B cell (primary cell): Measurements from ENCODE around the gene TMEM147. TPM values are rescaled to one million over a fixed set of nuclear protein-coding genes. Genes with fewer than 3 reads are reported as not detected.

Experiments used
- ATAC-seq: fragments of 200-7000 bp; cut with Tn5 transposase; one replicate; pipeline ENCODE4 v1.10.0; 2021; ENCODE audit warnings: low read depth, mild to moderate bottlenecking, moderate number of reproducible peaks, moderate library complexity
- CTCF ChIA-PET: fragments of 350-600 bp; sonication (Branson Sonifier 250); formaldehyde crosslinking; loops from one replicate; lab custom pipeline; 2021; ENCODE audit warnings: antibody characterized with exemption, inconsistent platforms; lab: Charles Lee
- POLR2A ChIA-PET: fragments of 350-600 bp; sonication (Branson Sonifier 250); formaldehyde crosslinking; loops from one replicate; lab custom pipeline; 2021; ENCODE audit warnings: antibody characterized with exemption; lab: Charles Lee
- DNase-seq: peaks from one replicate; pipeline ENCODE4 v3.0.0; 2013
- H2AFZ ChIP-seq: 2 replicates; pipeline ENCODE4 v1.6.1; 2012; ENCODE audit warnings: mild to moderate bottlenecking, low read depth, low read length; ENCODE audit not compliant: insufficient read depth, poor library complexity, severe bottlenecking
- H3K27ac ChIP-seq, 2 donors: 1 replicate in 1 of 2; 2 replicates in 1 of 2; pipeline ENCODE4 v1.5.1; 2012 to 2013; ENCODE audit warnings: low read length in 2 of 2, mild to moderate bottlenecking in 2 of 2, moderate library complexity in 1 of 2
- H3K27me3 ChIP-seq, 4 experiments: fragments of 200-600 bp in 1 of 4; sonication (generic) in 1 of 4; replicated peaks in 1 of 4; 1 replicate in 2 of 4; 2 replicates in 2 of 4; pipeline versions ENCODE4 v1.6.1 to v1.7.0; 2013 to 2016; ENCODE audit warnings: low read length in 3 of 4, mild to moderate bottlenecking in 2 of 4, mixed read lengths in 1 of 4, moderate library complexity in 1 of 4; ENCODE audit not compliant: insufficient read depth in 4 of 4, control insufficient read depth in 3 of 4; ENCODE audit errors: control extremely low read depth in 1 of 4
- H3K36me3 ChIP-seq, 2 experiments: replicated peaks in 1 of 2; 1 replicate in 1 of 2; 2 replicates in 1 of 2; pipeline versions ENCODE4 v1.6.1 to v1.7.1; 2013; ENCODE audit warnings: low read length in 1 of 2; ENCODE audit not compliant: insufficient read depth in 2 of 2, control insufficient read depth in 1 of 2; ENCODE audit errors: control extremely low read depth in 1 of 2, extremely low read depth in 1 of 2
- H3K4me1 ChIP-seq, 2 donors: fragments of 200-600 bp in 1 of 2; sonication (generic) in 1 of 2; 1 replicate in 1 of 2; 2 replicates in 1 of 2; pipeline versions ENCODE4 v1.5.1 to v1.6.1; 2013 to 2017; ENCODE audit warnings: low read length in 2 of 2; ENCODE audit not compliant: control insufficient read depth in 2 of 2, insufficient read depth in 2 of 2
- H3K4me2 ChIP-seq: replicated peaks from 2 replicates; pipeline ENCODE3; 2012; ENCODE audit warnings: mild to moderate bottlenecking, low read depth, low read length; ENCODE audit not compliant: poor library complexity, severe bottlenecking
- H3K4me3 ChIP-seq, 5 experiments: fragments of 200-600 bp in 1 of 5; sonication (generic) in 1 of 5; 1 replicate in 3 of 5; 2 replicates in 2 of 5; pipeline versions ENCODE4 v1.5.1 to v1.7.0; 2011 to 2016; ENCODE audit warnings: low read length in 4 of 5, mild to moderate bottlenecking in 4 of 5, low read depth in 2 of 5, control low read depth in 1 of 5, moderate library complexity in 1 of 5; ENCODE audit not compliant: insufficient read depth in 1 of 5; ENCODE audit errors: control extremely low read depth in 1 of 5, extremely low read depth in 1 of 5
- H3K79me2 ChIP-seq: fragments of 200-600 bp; sonication (generic); one replicate; pipeline ENCODE4 v1.6.0; 2016; ENCODE audit warnings: low read length; ENCODE audit not compliant: control insufficient read depth, insufficient read depth
- H3K9ac ChIP-seq: fragments of 200-600 bp; sonication (generic); 2 replicates; pipeline ENCODE4 v1.6.1; 2017; ENCODE audit warnings: mild to moderate bottlenecking, low read length, moderate library complexity
- H3K9me3 ChIP-seq, 3 donors: one replicate each; pipeline versions ENCODE4 v1.6.1 to v1.7.1; 2013; ENCODE audit warnings: low read length in 2 of 3; ENCODE audit not compliant: control insufficient read depth in 2 of 3, insufficient read depth in 1 of 3; ENCODE audit errors: control extremely low read depth in 1 of 3
- H4K20me1 ChIP-seq: 2 replicates; pipeline ENCODE4 v1.6.0; 2012; ENCODE audit warnings: mild to moderate bottlenecking, low read length; ENCODE audit not compliant: insufficient read depth, control insufficient read depth, poor library complexity, severe bottlenecking
- H3K27ac Mint-ChIP-seq: one replicate; pipeline ENCODE4 v1.8.0; 2021; ENCODE audit warnings: mixed read lengths
- H3K27me3 Mint-ChIP-seq: one replicate; pipeline ENCODE4 v1.8.0; 2021; ENCODE audit warnings: mixed read lengths
- H3K4me1 Mint-ChIP-seq: one replicate; pipeline ENCODE4 v1.8.0; 2021; ENCODE audit warnings: mixed read lengths
- H3K4me3 Mint-ChIP-seq: one replicate; pipeline ENCODE4 v1.8.0; 2021; ENCODE audit warnings: mixed read lengths
- H3K9me3 Mint-ChIP-seq: one replicate; pipeline ENCODE4 v1.8.0; 2022; ENCODE audit warnings: mixed read lengths; ENCODE audit not compliant: insufficient read depth
- EZH2 ChIP-seq: IDR thresholded peaks from 2 replicates; pipeline ENCODE4 v1.6.1; 2012; ENCODE audit warnings: borderline replicate concordance, low read depth, mild to moderate bottlenecking, moderate library complexity, low read length; ENCODE audit not compliant: insufficient read depth, poor library complexity, severe bottlenecking
- WGBS: methylation state at CpG from one replicate; pipeline ENCODE4 v1.1.5; 2013; ENCODE audit warnings: missing lambda C conversion rate; ENCODE audit not compliant: insufficient coverage; 5-methylcytosine and 5-hydroxymethylcytosine counted together
- intact Hi-C: fragments of 100-400 bp; cut with micrococcal nuclease; formaldehyde crosslinking; loops from one replicate; pipeline ENCODE4 v1.10.0; 2022
- polyA plus RNA-seq: library from polyadenylated mRNA; depleted of rRNA; stranded (reverse); fragments of >200 nt; gene quantifications from 2 replicates; pipeline ENCODE4 v1.2.3, GENCODE V29; 2012
- total RNA-seq, 2 donors: library from RNA; stranded (reverse); fragments of 120-200 nt in 1 of 2; gene quantifications; 1 replicate in 1 of 2; 2 replicates in 1 of 2; pipeline versions ENCODE4 v1.2.3 to v1.2.4, GENCODE V29; 2013 to 2022
- TF ChIP-seq, protein P1 (sequence below): fragments of 200-600 bp; IDR thresholded peaks from one replicate; pipeline ENCODE4 v1.8.0; 2022; ENCODE audit warnings: antibody characterized with exemption, mild to moderate bottlenecking

TMEM147 gene
- total and polyA plus RNA-seq, 2 donors (not counting 1 experiment from before 2014, with no cell fraction given) = 39.8 to 68.9 TPM

DNA sequence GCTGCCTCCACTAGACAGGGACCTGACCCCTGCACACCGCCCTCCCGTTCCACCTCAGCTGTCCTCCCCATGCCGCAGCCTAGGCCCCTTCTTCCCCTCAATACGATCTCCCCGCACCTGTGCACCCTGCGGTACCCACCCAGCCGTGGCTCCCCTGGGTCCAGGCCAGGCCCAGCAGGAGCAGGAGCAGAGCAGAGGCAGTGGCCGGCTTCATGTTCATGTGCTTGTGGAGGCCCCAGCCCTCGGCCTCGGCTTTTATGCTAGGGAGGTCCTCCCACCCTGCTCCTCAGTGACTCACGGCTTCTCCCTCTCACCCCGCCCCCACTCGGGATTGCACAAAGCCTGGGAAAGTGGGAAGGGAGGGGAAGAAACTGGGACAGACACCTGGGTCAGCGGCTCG, 43.7 kb upstream of the TMEM147 start:
- intact Hi-C loops = no loop called here
- CTCF ChIA-PET = no interaction called here
- TF ChIP-seq, protein P1, sequence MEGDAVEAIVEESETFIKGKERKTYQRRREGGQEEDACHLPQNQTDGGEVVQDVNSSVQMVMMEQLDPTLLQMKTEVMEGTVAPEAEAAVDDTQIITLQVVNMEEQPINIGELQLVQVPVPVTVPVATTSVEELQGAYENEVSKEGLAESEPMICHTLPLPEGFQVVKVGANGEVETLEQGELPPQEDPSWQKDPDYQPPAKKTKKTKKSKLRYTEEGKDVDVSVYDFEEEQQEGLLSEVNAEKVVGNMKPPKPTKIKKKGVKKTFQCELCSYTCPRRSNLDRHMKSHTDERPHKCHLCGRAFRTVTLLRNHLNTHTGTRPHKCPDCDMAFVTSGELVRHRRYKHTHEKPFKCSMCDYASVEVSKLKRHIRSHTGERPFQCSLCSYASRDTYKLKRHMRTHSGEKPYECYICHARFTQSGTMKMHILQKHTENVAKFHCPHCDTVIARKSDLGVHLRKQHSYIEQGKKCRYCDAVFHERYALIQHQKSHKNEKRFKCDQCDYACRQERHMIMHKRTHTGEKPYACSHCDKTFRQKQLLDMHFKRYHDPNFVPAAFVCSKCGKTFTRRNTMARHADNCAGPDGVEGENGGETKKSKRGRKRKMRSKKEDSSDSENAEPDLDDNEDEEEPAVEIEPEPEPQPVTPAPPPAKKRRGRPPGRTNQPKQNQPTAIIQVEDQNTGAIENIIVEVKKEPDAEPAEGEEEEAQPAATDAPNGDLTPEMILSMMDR = no peak
- TF ChIP-seq EZH2 = no peak

DNA sequence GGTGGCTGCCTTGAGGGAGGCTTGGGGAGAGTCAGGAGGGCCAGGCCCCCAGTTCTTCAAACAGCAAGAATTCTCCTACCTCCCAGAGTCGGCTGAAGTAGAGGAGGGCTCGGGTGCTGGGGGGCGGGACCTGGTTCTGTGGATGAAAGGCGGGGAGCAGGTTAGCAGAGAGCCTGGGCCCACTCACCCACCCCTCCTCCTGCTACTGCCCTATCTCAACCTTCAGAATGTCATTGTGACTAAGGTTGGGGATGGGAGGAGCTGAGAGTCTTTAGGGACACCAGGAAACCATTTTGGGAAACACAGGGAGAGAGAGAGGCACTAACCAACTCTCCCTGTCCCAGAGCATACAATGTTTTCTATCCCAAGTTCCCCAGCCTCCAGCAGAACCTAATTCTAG, 42.7 kb upstream of the TMEM147 start:
- H3K4me3 ChIP-seq = no peak overlapping the region
- DNase-seq (no peak), ATAC-seq (no peak)
- no peaks in the 10 kb centered on the region for H4K20me1 ChIP-seq
- ChIA-PET CTCF (interaction anchor here (0.9 kb wide), 2 partner anchors 12 to 75 kb away, joined by 3 read pairs; no protein-coding TSS in a partner anchor), POLR2A (no interaction called here)
- no peak overlapping the region for H3K27ac ChIP-seq
- no peak overlapping the region for H3K4me2 ChIP-seq
- intact Hi-C loops = no loop called here
- H3K4me3 Mint-ChIP-seq = no peak overlapping the region
- H3K27ac Mint-ChIP-seq = no peak overlapping the region
- no peaks in the 10 kb centered on the region for H3K4me1 Mint-ChIP-seq
- H3K9me3 Mint-ChIP-seq = no peaks in the 10 kb centered on the region
- no peaks in the 10 kb centered on the region for H3K9me3 ChIP-seq
- TF ChIP-seq, protein P1 = no peak
- TF ChIP-seq EZH2 = no peak
- H3K4me1 ChIP-seq = no peaks in the 10 kb centered on the region
- no peaks in the 10 kb centered on the region for H3K36me3 ChIP-seq
- no peak overlapping the region for H2AFZ ChIP-seq
- no peaks in the 10 kb centered on the region for H3K79me2 ChIP-seq
- no CpG with 5 or more reads among the region's 4 CpGs for WGBS
- H3K27me3 Mint-ChIP-seq = peaks cover 45% of the 10 kb centered on the region
- peaks cover 0 to 29% (median 2%) of the 10 kb centered on the region in 4 experiments for H3K27me3 ChIP-seq
- H3K9ac ChIP-seq = no peak overlapping the region

More for the DNA sequence above, 43.7 kb upstream of the TMEM147 start:
- Histone ChIP-seq H3K9ac (no peak overlapping the region), H3K27me3 (peaks cover 0 to 21% (median 2%) of the 10 kb centered on the region in 4 experiments), H3K36me3 (no peaks in the 10 kb centered on the region), H2AFZ (no peak overlapping the region), H3K4me3 (no peak overlapping the region), H3K4me2 (no peak overlapping the region), H4K20me1 (no peaks in the 10 kb centered on the region), H3K79me2 (no peaks in the 10 kb centered on the region), H3K9me3 (no peaks in the 10 kb centered on the region), H3K27ac (no peak overlapping the region), H3K4me1 (no peaks in the 10 kb centered on the region)
- WGBS = 78% methylated on average over 8 of the region's 15 CpGs
- ATAC-seq (no peak), DNase-seq (no peak)
- no peak overlapping the region for H3K4me3 Mint-ChIP-seq
- no peak overlapping the region for H3K27ac Mint-ChIP-seq
- H3K9me3 Mint-ChIP-seq = no peaks in the 10 kb centered on the region
- POLR2A ChIA-PET = interaction anchor here (0.5 kb wide), 1 partner anchor 21 kb away, joined by 5 read pairs; no protein-coding TSS in a partner anchor
- H3K4me1 Mint-ChIP-seq = no peaks in the 10 kb centered on the region
- peaks cover 36% of the 10 kb centered on the region for H3K27me3 Mint-ChIP-seq
